ENCODE results near the gene ZNF362. TPM values are rescaled to one million over a fixed set of nuclear protein-coding genes. Genes with fewer than 3 reads are reported as not detected.
"Not testable (repeated sequence)": the region's sequence is repeated elsewhere in the genome, so short reads cannot be mapped to it uniquely, and the experiment has no call there.

ZNF362 gene
- total and polyA plus RNA-seq, 5 donors from 2014 or later: 12.2 to 21.7 (median 15.2) TPM

GRCh38 chr1:33307494-33307864 lies 51.2 kb downstream of the ZNF362 start:
- Mint-ChIP-seq H3K36me3 (peaks cover 2% of the 10 kb centered on the region), H3K27ac (no peak overlapping the region), H3K27me3 (peaks cover 21% of the 10 kb centered on the region), H3K4me1 (peaks cover 0 to 9% (median 7%) of the 10 kb centered on the region in 4 donors), H3K9me3 (no peaks in the 10 kb centered on the region), H3K4me3 (no peak overlapping the region)
- peaks cover 1% of the 10 kb centered on the region for H3K4me1 ChIP-seq (ENCODE audit: control insufficient read depth, insufficient read depth, low read length, poor library complexity, severe bottlenecking)
- no peaks in the 10 kb centered on the region for H3K36me3 ChIP-seq (ENCODE audit: control insufficient read depth, insufficient read depth, low read length)
- H3K27me3 ChIP-seq (ENCODE audit: control insufficient read depth, insufficient read depth, low read length): peaks cover 3% of the 10 kb centered on the region
- DNase-seq (no peak), ATAC-seq (ENCODE audit: low read depth in 2 of 2) (no peak)
- no peak overlapping the region for H3K4me3 ChIP-seq (ENCODE audit: low read depth, low read length)
- no peaks in the 10 kb centered on the region for H3K9me3 ChIP-seq (ENCODE audit: control insufficient read depth in 2 of 2, low read length in 2 of 2)
- H3K27ac ChIP-seq (ENCODE audit: insufficient read depth, low read length, poor library complexity, severe bottlenecking): no peak overlapping the region

GRCh38 chr1:33309351-33309750 lies 53.1 kb downstream of the ZNF362 start:
- not testable (repeated sequence) for DNase-seq; H3K4me3 ChIP-seq (ENCODE audit: low read depth, low read length); H3K27ac Mint-ChIP-seq; H3K27ac ChIP-seq (ENCODE audit: insufficient read depth, low read length, poor library complexity, severe bottlenecking); ATAC-seq (ENCODE audit: low read depth in 2 of 2); H3K9me3 ChIP-seq (ENCODE audit: control insufficient read depth in 2 of 2, low read length in 2 of 2); H3K4me1 Mint-ChIP-seq; H3K4me1 ChIP-seq (ENCODE audit: control insufficient read depth, insufficient read depth, low read length, poor library complexity, severe bottlenecking); H3K36me3 Mint-ChIP-seq; H3K9me3 Mint-ChIP-seq; H3K36me3 ChIP-seq (ENCODE audit: control insufficient read depth, insufficient read depth, low read length); H3K4me3 Mint-ChIP-seq; H3K27me3 ChIP-seq (ENCODE audit: control insufficient read depth, insufficient read depth, low read length)
- peaks cover 29% of the 10 kb centered on the region for H3K27me3 Mint-ChIP-seq

GRCh38 chr1:33310702-33311101 lies 54.4 kb downstream of the ZNF362 start:
- ATAC-seq (ENCODE audit: low read depth in 2 of 2) (no peak), DNase-seq (no peak)
- Mint-ChIP-seq H3K36me3 (peaks cover 2% of the 10 kb centered on the region), H3K9me3 (no peaks in the 10 kb centered on the region), H3K27ac (no peak overlapping the region), H3K4me3 (peak overlapping the region in 1 of 4 donors; percentile 21), H3K4me1 (no peaks in the 10 kb centered on the region), H3K27me3 (peaks cover 27% of the 10 kb centered on the region)
- Histone ChIP-seq H3K27ac (ENCODE audit: insufficient read depth, low read length, poor library complexity, severe bottlenecking) (no peak overlapping the region), H3K4me3 (ENCODE audit: low read depth, low read length) (no peak overlapping the region), H3K9me3 (ENCODE audit: control insufficient read depth in 2 of 2, low read length in 2 of 2) (no peaks in the 10 kb centered on the region), H3K27me3 (ENCODE audit: control insufficient read depth, insufficient read depth, low read length) (peaks cover 3% of the 10 kb centered on the region), H3K36me3 (ENCODE audit: control insufficient read depth, insufficient read depth, low read length) (no peaks in the 10 kb centered on the region), H3K4me1 (ENCODE audit: control insufficient read depth, insufficient read depth, low read length, poor library complexity, severe bottlenecking) (no peaks in the 10 kb centered on the region)

- no peak overlapping the region for H3K4me3 Mint-ChIP-seq
- no peaks in the 10 kb centered on the region for H3K9me3 Mint-ChIP-seq
- DNase-seq (no peak), ATAC-seq (ENCODE audit: low read depth in 2 of 2) (no peak)
- no peak overlapping the region for H3K27ac ChIP-seq (ENCODE audit: insufficient read depth, low read length, poor library complexity, severe bottlenecking)
- no peaks in the 10 kb centered on the region for H3K4me1 ChIP-seq (ENCODE audit: control insufficient read depth, insufficient read depth, low read length, poor library complexity, severe bottlenecking)
- H3K4me1 Mint-ChIP-seq: no peaks in the 10 kb centered on the region
- no peaks in the 10 kb centered on the region for H3K27me3 ChIP-seq (ENCODE audit: control insufficient read depth, insufficient read depth, low read length)
- H3K27ac Mint-ChIP-seq: no peak overlapping the region
- H3K9me3 ChIP-seq (ENCODE audit: control insufficient read depth in 2 of 2, low read length in 2 of 2): no peaks in the 10 kb centered on the region
- no peaks in the 10 kb centered on the region for H3K36me3 ChIP-seq (ENCODE audit: control insufficient read depth, insufficient read depth, low read length)
- H3K4me3 ChIP-seq (ENCODE audit: low read depth, low read length): no peak overlapping the region
- no peaks in the 10 kb centered on the region for H3K36me3 Mint-ChIP-seq
- H3K27me3 Mint-ChIP-seq: peaks cover 20% of the 10 kb centered on the region
Observed at GRCh38 chr1:33311706-33312412, 55.6 kb downstream of the ZNF362 start.

GRCh38 chr1:33312413-33312749 lies 56.1 kb downstream of the ZNF362 start:
- Histone ChIP-seq H3K27ac (ENCODE audit: insufficient read depth, low read length, poor library complexity, severe bottlenecking) (no peak overlapping the region), H3K27me3 (ENCODE audit: control insufficient read depth, insufficient read depth, low read length) (no peaks in the 10 kb centered on the region), H3K4me1 (ENCODE audit: control insufficient read depth, insufficient read depth, low read length, poor library complexity, severe bottlenecking) (no peaks in the 10 kb centered on the region), H3K36me3 (ENCODE audit: control insufficient read depth, insufficient read depth, low read length) (no peaks in the 10 kb centered on the region), H3K9me3 (ENCODE audit: control insufficient read depth in 2 of 2, low read length in 2 of 2) (no peaks in the 10 kb centered on the region), H3K4me3 (ENCODE audit: low read depth, low read length) (no peak overlapping the region)
- H3K27ac Mint-ChIP-seq: no peak overlapping the region
- H3K9me3 Mint-ChIP-seq: no peaks in the 10 kb centered on the region
- H3K4me3 Mint-ChIP-seq: no peak overlapping the region
- ATAC-seq (ENCODE audit: low read depth in 2 of 2): no peak
- H3K36me3 Mint-ChIP-seq: no peaks in the 10 kb centered on the region
- H3K4me1 Mint-ChIP-seq: no peaks in the 10 kb centered on the region
- DNase-seq: no peak
- peaks cover 20% of the 10 kb centered on the region for H3K27me3 Mint-ChIP-seq

GRCh38 chr1:33314416-33314815 lies 58.1 kb downstream of the ZNF362 start:
- Mint-ChIP-seq H3K36me3 (no peaks in the 10 kb centered on the region), H3K4me1 (no peaks in the 10 kb centered on the region), H3K27ac (no peak overlapping the region), H3K27me3 (peaks cover 12% of the 10 kb centered on the region), H3K9me3 (peaks cover 0 to 1% (median 0%) of the 10 kb centered on the region in 7 donors), H3K4me3 (no peak overlapping the region)
- Histone ChIP-seq H3K4me1 (ENCODE audit: control insufficient read depth, insufficient read depth, low read length, poor library complexity, severe bottlenecking) (no peaks in the 10 kb centered on the region), H3K27ac (ENCODE audit: insufficient read depth, low read length, poor library complexity, severe bottlenecking) (no peak overlapping the region), H3K27me3 (ENCODE audit: control insufficient read depth, insufficient read depth, low read length) (no peaks in the 10 kb centered on the region), H3K4me3 (ENCODE audit: low read depth, low read length) (no peak overlapping the region), H3K36me3 (ENCODE audit: control insufficient read depth, insufficient read depth, low read length) (no peaks in the 10 kb centered on the region), H3K9me3 (ENCODE audit: control insufficient read depth in 2 of 2, low read length in 2 of 2) (no peaks in the 10 kb centered on the region)
- DNase-seq (no peak), ATAC-seq (ENCODE audit: low read depth in 2 of 2) (no peak)

- Mint-ChIP-seq H3K36me3 (no peaks in the 10 kb centered on the region), H3K27me3 (peaks cover 12% of the 10 kb centered on the region), H3K4me1 (no peaks in the 10 kb centered on the region), H3K9me3 (peaks cover 0 to 1% (median 0%) of the 10 kb centered on the region in 7 donors), H3K27ac (peak overlapping the region in 1 of 3 donors; percentile 43), H3K4me3 (no peak overlapping the region)
- no peak for ATAC-seq (ENCODE audit: low read depth in 2 of 2)
- no peak overlapping the region for H3K27ac ChIP-seq (ENCODE audit: insufficient read depth, low read length, poor library complexity, severe bottlenecking)
- H3K27me3 ChIP-seq (ENCODE audit: control insufficient read depth, insufficient read depth, low read length): no peaks in the 10 kb centered on the region
- no peaks in the 10 kb centered on the region for H3K36me3 ChIP-seq (ENCODE audit: control insufficient read depth, insufficient read depth, low read length)
- H3K4me3 ChIP-seq (ENCODE audit: low read depth, low read length): no peak overlapping the region
- DNase-seq: no peak
- H3K9me3 ChIP-seq (ENCODE audit: control insufficient read depth in 2 of 2, low read length in 2 of 2): no peaks in the 10 kb centered on the region
- H3K4me1 ChIP-seq (ENCODE audit: control insufficient read depth, insufficient read depth, low read length, poor library complexity, severe bottlenecking): no peaks in the 10 kb centered on the region
Observed at GRCh38 chr1:33316601-33317000, 60.3 kb downstream of the ZNF362 start.

- H3K4me1 ChIP-seq (ENCODE audit: control insufficient read depth, insufficient read depth, low read length, poor library complexity, severe bottlenecking): no peaks in the 10 kb centered on the region
- ATAC-seq (ENCODE audit: low read depth in 2 of 2) (no peak), DNase-seq (no peak)
- H3K4me3 Mint-ChIP-seq: no peak overlapping the region
- peaks cover 12% of the 10 kb centered on the region for H3K27me3 Mint-ChIP-seq
- H3K36me3 ChIP-seq (ENCODE audit: control insufficient read depth, insufficient read depth, low read length): no peaks in the 10 kb centered on the region
- no peaks in the 10 kb centered on the region for H3K36me3 Mint-ChIP-seq
- no peaks in the 10 kb centered on the region for H3K4me1 Mint-ChIP-seq
- no peaks in the 10 kb centered on the region for H3K9me3 ChIP-seq (ENCODE audit: control insufficient read depth in 2 of 2, low read length in 2 of 2)
- H3K27me3 ChIP-seq (ENCODE audit: control insufficient read depth, insufficient read depth, low read length): no peaks in the 10 kb centered on the region
- no peak overlapping the region for H3K27ac ChIP-seq (ENCODE audit: insufficient read depth, low read length, poor library complexity, severe bottlenecking)
- no peak overlapping the region for H3K27ac Mint-ChIP-seq
- H3K9me3 Mint-ChIP-seq: peaks cover 0 to 1% (median 0%) of the 10 kb centered on the region in 7 donors
- no peak overlapping the region for H3K4me3 ChIP-seq (ENCODE audit: low read depth, low read length)
Observed at GRCh38 chr1:33317354-33317753, 61.1 kb downstream of the ZNF362 start.

All from CD4-positive, CD25-positive, alpha-beta regulatory T cell (primary cell).